GM10847 (cell line): ENCODE measurements around the gene PUM1.

Source experiments
- POLR2A ChIP-seq: IDR thresholded peaks from 2 replicates; pipeline ENCODE4 v1.6.1; 2011; ENCODE audit not compliant: insufficient read length; ENCODE audit errors: extremely low read depth

The PUM1 gene

DNA sequence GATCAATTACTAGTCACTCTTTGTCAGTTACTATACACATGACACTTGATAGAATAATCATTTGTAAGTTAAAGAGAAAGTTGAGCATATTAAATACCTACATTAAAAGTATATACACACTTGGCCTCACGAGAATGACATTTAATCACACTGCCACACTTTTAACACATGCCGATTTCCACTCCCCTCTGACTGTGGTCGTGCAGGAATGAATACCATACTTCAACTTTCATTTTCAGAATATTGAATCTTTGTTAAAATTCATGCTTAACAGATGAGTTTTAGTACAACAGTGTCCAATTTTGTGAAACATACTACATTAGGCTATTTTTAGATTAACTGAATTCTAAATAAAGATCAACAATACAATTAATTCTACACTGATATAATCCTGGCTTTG lies 78.8 kb downstream of the PUM1 start:
- TF ChIP-seq POLR2A, result no peak

- TF ChIP-seq POLR2A, result no peak
Measured at GRCh38 chr1:30984991-30985503, 80.5 kb downstream of the PUM1 start.

DNA sequence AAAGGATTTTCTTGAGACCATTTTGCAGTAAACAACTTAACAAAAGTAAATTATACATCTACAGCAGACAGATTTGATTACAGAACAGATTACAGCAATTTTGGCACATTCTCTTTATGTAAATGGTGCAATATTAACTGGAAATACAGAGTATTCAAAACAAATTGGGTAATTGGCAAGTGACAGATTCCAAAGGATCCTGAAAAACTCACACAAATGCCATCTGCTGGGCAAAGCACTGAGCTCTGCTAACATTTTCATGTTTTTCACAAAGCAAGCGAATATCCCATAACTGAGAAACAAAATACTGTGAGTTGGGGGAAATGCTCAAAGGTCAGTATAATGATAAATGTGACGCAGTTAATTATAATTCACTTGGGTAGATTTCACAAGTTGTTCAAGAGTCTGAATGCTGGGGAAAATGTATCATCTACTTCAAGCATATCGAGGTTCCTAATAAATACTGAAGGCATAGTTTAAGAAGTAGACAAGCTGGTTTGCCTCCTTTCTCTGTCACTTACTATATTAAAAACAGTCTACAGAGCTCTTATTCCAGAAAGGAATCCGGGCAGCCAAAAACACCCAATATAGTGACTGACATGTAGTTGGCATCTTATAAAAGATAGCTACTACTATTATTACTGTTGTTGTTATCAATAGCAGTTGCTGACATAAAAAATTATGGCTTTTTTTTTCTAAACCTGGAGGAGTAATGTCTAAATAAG lies 81.2 kb downstream of the PUM1 start:
- no peak for TF ChIP-seq POLR2A

DNA sequence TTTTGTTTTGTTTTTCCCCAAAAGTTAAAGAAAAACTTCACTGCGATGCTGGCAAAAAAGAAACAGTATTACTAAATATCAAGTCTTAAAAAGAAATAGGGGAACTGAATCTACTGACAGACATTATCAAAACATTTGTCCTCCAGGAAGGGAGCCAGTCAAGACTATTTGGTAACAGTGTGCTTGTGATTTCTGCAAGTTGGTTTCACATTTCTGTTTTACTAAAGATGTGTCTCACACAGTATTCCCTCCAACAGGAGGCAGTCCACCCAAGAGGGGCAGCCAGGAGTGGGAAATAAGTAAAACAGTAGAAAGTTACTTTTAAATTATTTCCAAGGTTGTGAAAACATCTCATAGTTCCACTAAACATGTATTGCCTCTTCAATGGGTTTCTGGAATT lies 82.6 kb downstream of the PUM1 start:
- no peak for TF ChIP-seq POLR2A

- no peak for TF ChIP-seq POLR2A
Measured at GRCh38 chr1:30982431-30982830, 83.1 kb downstream of the PUM1 start.

GRCh38 chr1:30981172-30981571 lies 84.3 kb downstream of the PUM1 start:
- no peak for TF ChIP-seq POLR2A

DNA sequence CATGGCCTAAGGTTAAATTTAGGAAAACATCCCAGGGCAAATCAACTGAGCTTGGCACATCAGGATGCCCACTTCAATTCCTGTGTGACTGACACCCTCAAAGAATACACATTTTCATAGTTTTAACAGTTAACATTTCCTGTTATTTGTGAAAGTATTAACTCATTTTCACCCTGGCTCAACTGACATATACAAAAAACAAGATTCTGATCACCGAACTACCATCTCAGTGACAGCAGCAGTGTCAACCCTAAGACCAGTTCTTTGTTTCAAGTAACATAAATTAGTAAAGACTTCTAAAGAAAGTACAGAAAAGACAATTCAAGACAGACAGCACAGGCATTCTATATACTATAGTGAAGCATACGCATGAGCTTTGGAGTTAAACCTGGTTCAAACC lies 88.0 kb downstream of the PUM1 start:
- no peak for TF ChIP-seq POLR2A

DNA sequence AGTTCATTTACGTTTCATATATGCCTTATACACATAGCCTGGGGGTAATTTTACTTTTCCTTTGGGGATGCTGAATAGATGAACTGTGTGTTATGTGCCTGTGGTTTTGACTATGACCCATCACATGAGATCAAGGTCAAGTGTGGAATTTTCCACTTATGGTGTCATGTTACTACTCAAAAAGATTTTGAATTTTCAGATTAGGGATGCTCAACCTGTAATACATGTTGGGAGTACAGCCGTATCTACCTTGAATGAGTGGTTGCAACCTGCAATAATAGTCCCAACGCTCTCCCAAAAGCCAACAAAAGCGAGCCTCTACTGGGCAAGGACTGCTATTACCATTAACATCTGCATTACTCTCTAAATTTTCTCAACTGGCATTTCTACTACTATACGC lies 88.4 kb downstream of the PUM1 start:
- no peak for TF ChIP-seq POLR2A

DNA sequence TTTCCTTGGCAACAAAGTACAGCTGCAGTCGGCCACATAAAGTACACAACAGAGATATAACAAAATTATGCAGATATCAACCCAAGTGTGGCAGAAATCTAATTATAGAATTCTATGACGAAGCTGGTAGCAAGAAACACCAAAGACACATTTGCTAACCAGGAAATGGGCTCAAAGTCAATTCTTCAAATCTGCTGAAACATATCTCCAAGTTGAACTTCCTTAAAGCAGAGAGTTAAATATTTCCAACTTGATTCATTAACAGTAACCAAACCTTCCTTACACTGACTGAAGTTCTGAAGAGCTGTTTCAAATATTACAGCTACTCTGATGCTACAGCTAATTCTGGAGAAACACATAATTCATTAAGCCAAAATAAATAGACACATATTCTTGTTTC lies 89.4 kb downstream of the PUM1 start:
- no peak for TF ChIP-seq POLR2A

- no peak for TF ChIP-seq POLR2A
Measured at GRCh38 chr1:30975217-30975616, 90.3 kb downstream of the PUM1 start.

GRCh38 chr1:30974536-30974935 lies 91.0 kb downstream of the PUM1 start:
- no peak for TF ChIP-seq POLR2A

DNA sequence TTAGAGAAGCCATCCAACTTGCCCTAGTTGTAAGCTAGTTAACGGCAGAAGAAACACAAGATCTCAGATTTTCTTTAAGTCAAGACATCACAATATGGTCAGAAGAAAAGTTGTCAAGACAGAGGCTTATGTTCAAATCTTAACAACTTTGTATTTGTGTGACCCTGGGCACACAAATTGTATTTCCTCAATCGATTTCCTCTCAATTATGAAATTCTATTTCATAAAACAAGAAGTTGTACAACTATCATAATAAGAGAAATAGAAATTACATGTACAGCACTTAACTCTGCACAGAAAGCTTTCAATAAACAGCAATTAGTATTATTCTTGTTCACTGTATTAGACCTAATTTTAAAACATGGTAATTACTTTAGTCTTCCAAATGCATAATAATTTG lies 94.0 kb downstream of the PUM1 start:
- TF ChIP-seq POLR2A, result no peak

DNA sequence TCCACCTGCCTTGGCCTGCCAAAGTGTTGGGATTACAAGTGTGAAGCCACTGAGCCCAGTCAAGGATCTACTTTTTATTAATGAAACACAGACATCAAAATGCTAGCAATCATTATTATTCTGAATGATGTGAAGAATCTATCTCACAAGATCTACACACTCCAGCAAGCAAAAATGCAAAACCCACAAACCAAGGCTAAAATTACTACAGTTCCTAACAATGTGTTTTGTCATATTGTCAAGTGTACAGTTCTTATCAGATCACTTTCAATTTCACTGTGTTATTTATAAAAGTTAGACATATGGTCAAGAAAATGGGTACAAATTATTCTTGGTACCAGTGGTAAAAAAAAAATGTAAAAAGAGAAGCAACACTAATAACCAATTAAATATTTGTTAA lies 95.6 kb downstream of the PUM1 start:
- no peak for TF ChIP-seq POLR2A

- TF ChIP-seq POLR2A, result no peak
Measured at GRCh38 chr1:30968220-30968971, 97.1 kb downstream of the PUM1 start.

DNA sequence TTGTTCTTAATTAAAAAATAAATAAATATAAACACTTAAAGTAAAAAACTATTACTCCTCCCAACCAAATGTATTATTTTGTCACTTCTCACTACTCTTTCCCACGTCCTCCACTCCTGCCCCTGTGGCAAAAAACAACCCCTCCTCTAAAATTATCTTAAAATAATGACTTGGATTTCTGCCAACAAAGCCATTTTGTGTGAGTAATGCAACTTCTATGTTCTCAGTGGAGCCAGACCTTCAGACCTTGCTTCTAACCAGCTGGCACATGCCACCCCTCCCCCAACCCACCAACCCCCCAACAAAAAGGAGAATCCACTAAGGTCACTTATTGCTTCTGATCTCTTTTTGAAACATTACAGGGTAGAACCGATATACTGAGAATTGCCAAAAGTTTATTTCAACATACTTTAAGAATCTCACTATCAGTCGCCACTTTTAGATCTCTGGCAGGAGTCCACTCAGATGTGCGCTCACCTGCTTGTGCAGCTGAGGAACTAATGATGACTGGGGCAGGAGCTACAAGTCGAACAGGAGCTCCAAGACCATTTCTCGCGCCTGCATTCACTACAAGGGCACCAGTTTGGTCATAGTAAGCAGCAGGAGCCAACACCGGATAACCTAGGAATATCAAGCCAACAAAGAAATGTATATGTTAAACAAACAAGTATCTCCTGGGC lies 98.7 kb downstream of the PUM1 start:
- TF ChIP-seq POLR2A, result no peak

DNA sequence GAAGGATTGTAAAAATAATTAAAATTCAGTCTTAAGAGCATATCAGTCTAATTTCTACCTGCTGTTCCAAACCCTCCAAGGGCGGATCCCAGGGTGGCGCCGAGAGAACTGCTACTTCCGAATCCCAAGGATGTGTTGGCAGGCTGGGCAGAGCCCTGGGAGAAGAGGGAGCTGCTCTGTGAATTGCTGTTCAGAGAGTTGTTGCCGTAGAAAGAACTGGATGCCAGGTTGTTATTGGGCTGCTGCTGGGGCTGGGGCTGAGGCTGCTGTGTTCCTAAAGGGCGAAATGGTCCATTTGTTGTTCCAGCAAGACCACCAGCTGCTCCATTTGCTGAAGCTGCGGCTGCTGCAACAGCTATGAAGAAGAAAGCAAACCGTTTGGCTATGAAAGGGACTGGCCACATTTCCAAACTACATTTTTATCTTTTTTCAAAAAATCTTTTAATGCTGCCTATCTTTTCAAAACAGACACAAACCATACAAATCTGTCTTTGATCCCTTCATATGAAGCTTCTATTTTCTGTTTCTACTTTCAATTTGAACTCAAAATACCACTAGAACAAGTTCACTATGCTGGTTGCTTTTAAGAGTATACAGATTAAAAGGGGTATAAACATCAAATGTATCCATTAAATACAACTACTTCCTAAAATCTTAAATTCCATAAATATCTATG lies 99.5 kb downstream of the PUM1 start:
- no peak for TF ChIP-seq POLR2A

GRCh38 chr1:30964706-30965105 lies 100.8 kb downstream of the PUM1 start:
- TF ChIP-seq POLR2A, result no peak
